ENCODE results near the gene TBL1X.

DNA sequence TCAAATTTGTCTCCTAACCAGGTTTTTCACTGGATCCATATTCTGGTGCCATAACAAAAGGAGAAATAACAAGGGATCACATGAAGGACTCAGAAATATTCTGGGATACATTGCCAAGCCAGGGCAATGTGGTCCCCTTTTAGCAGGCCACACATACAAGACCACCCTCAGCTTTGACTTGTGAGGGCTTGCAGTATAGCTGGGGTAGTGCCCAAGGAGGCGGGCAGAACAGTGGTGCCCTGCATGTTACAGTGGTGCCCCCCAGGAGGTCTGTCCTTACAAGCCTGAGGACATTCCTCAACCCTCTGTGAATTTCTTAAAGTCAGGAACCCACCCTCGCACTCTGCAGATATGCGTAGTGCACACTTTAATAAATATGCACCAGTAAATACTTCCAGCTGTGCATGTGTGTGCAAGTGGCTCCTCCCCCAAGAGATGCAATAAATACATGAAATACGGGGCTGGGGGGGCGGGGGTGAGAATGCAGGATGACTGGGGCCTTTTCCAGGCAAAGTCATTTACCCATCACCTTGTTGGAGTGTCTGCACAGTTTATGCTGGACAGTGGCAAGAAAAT lies 34.4 kb upstream of the TBL1X start:
- TF ChIP-seq, protein P1, sequence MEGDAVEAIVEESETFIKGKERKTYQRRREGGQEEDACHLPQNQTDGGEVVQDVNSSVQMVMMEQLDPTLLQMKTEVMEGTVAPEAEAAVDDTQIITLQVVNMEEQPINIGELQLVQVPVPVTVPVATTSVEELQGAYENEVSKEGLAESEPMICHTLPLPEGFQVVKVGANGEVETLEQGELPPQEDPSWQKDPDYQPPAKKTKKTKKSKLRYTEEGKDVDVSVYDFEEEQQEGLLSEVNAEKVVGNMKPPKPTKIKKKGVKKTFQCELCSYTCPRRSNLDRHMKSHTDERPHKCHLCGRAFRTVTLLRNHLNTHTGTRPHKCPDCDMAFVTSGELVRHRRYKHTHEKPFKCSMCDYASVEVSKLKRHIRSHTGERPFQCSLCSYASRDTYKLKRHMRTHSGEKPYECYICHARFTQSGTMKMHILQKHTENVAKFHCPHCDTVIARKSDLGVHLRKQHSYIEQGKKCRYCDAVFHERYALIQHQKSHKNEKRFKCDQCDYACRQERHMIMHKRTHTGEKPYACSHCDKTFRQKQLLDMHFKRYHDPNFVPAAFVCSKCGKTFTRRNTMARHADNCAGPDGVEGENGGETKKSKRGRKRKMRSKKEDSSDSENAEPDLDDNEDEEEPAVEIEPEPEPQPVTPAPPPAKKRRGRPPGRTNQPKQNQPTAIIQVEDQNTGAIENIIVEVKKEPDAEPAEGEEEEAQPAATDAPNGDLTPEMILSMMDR (conservative IDR thresholded peaks at IDR 0.05; ENCODE audit: low read depth, low read length) = no peak
- TF ChIP-seq MAZ (IDR thresholded peaks at IDR 0.05; ENCODE audit: borderline replicate concordance, low read depth, low read length) = no peak

Measured in IMR-90 (cell line).